Caco-2 (cell line): ENCODE data around the gene NUP205. TPM values are rescaled to one million over a fixed set of nuclear protein-coding genes. Genes with fewer than 3 reads are reported as not detected.

Experiments
- BruUV-seq: library from RNA; stranded (reverse); fragments of 400-500 nt; replicated peaks from 2 replicates; lab custom pipeline; 2021; lab: Mats Ljungman, UMichigan
- CTCF ChIA-PET: fragments of 300-600 bp; sonication (Branson Sonifier 250); formaldehyde crosslinking; loops from one replicate; lab custom pipeline; 2022; ENCODE audit warnings: antibody characterized with exemption; lab: Charles Lee
- POLR2A ChIA-PET: fragments of 300-600 bp; sonication (Branson Sonifier 250); formaldehyde crosslinking; loops from one replicate; lab custom pipeline; 2022; ENCODE audit warnings: antibody characterized with exemption; lab: Charles Lee
- DNase-seq, 2 experiments: peaks; one replicate each; pipeline versions ENCODE4 v3.0.0 to v3.0.0-alpha.2; 2020 to 2022
- H3K27me3 ChIP-seq: replicated peaks from 2 replicates; pipeline ENCODE4 v1.6.0; 2011; ENCODE audit warnings: low read length; ENCODE audit not compliant: control insufficient read depth, insufficient read depth
- H3K36me3 ChIP-seq: 2 replicates; pipeline ENCODE4 v1.5.1; 2011; ENCODE audit warnings: low read length; ENCODE audit not compliant: control insufficient read depth, insufficient read depth
- H3K4me1 ChIP-seq: fragments of 250-450 bp; sonication (Bioruptor Pico); 2 replicates; pipeline ENCODE4 v1.5.1; 2020; ENCODE audit warnings: mild to moderate bottlenecking
- H3K4me3 ChIP-seq: 2 replicates; pipeline ENCODE4 v1.5.1; 2011; ENCODE audit warnings: low read depth, mild to moderate bottlenecking, control low read depth, low read length
- H3K9me3 ChIP-seq: fragments of 250-450 bp; sonication (Bioruptor Pico); 2 replicates; pipeline ENCODE4 v1.5.1; 2020; ENCODE audit warnings: mild to moderate bottlenecking, moderate library complexity
- H3K27ac Mint-ChIP-seq: one replicate; pipeline ENCODE4 v1.8.0; 2022; ENCODE audit warnings: mixed read lengths; ENCODE audit not compliant: unreplicated experiment
- H3K27me3 Mint-ChIP-seq: one replicate; pipeline ENCODE4 v1.8.0; 2022; ENCODE audit warnings: mixed read lengths; ENCODE audit not compliant: insufficient read depth, unreplicated experiment
- H3K36me3 Mint-ChIP-seq: one replicate; pipeline ENCODE4 v1.8.0; 2022; ENCODE audit warnings: mild to moderate bottlenecking, mixed read lengths; ENCODE audit not compliant: insufficient read depth, unreplicated experiment
- H3K4me1 Mint-ChIP-seq: one replicate; pipeline ENCODE4 v1.8.0; 2022; ENCODE audit warnings: low read depth, mixed read lengths; ENCODE audit not compliant: unreplicated experiment
- H3K4me3 Mint-ChIP-seq: one replicate; pipeline ENCODE4 v1.8.0; 2022; ENCODE audit warnings: mild to moderate bottlenecking, moderate library complexity, mixed read lengths; ENCODE audit not compliant: unreplicated experiment
- H3K9me3 Mint-ChIP-seq: one replicate; pipeline ENCODE4 v1.8.0; 2022; ENCODE audit warnings: mixed read lengths; ENCODE audit not compliant: unreplicated experiment
- CTCF ChIP-seq, 2 experiments: fragments of 200-600 bp in 1 of 2; IDR thresholded peaks; 1 replicate in 1 of 2; 2 replicates in 1 of 2; pipeline versions ENCODE4 v1.5.1 to v1.8.0; 2011 to 2022; ENCODE audit warnings: antibody characterized with exemption in 1 of 2, control low read depth in 1 of 2, inconsistent platforms in 1 of 2, low read depth in 1 of 2, low read length in 1 of 2, mild to moderate bottlenecking in 1 of 2, moderate library complexity in 1 of 2; ENCODE audit not compliant: insufficient read depth in 1 of 2, severe bottlenecking in 1 of 2, unreplicated experiment in 1 of 2
- intact Hi-C: fragments of 100-400 bp; cut with micrococcal nuclease; formaldehyde crosslinking; loops from one replicate; pipeline ENCODE4 v1.10.0; 2022; ENCODE audit not compliant: unreplicated experiment
- total RNA-seq: library from RNA; stranded (reverse); gene quantifications from 2 replicates; pipeline ENCODE4 v1.2.3, GENCODE V29; 2022

NUP205 gene
- total RNA-seq, 1 experiment from 2014 or later = 115 TPM

GRCh38 chr7:135602304-135602703 lies 44.6 kb downstream of the NUP205 start:
- ChIA-PET POLR2A (no interaction called here), CTCF (interaction anchor here (0.6 kb wide), 1 partner anchor 42 kb away, joined by 7 read pairs; no protein-coding TSS in a partner anchor)
- Histone ChIP-seq H3K9me3 (no peaks in the 10 kb centered on the region), H3K4me1 (no peaks in the 10 kb centered on the region), H3K36me3 (no peaks in the 10 kb centered on the region; the same call in none of the 2 replicates), H3K27me3 (no peaks in the 10 kb centered on the region), H3K4me3 (no peak overlapping the region)
- intact Hi-C loops = no loop called here
- BruUV-seq = no TSS peak
- Mint-ChIP-seq H3K27ac (no peak overlapping the region), H3K27me3 (no peaks in the 10 kb centered on the region), H3K4me1 (no peaks in the 10 kb centered on the region), H3K9me3 (no peaks in the 10 kb centered on the region), H3K36me3 (peaks cover 81% of the 10 kb centered on the region), H3K4me3 (no peak overlapping the region)
- TF ChIP-seq CTCF (IDR thresholded peaks at IDR 0.05; ENCODE audit: insufficient read depth in 1 of 2, low read depth in 1 of 2, low read length in 1 of 2, severe bottlenecking in 1 of 2, unreplicated experiment in 1 of 2) = no peak
- no peak for DNase-seq

- intact Hi-C loops = no loop called here
- H3K4me3 ChIP-seq = no peak overlapping the region
Observed at GRCh38 chr7:135616136-135616535, 58.4 kb downstream of the NUP205 start.

GRCh38 chr7:135617781-135618180 lies 60.1 kb downstream of the NUP205 start:
- no peak overlapping the region for H3K4me3 ChIP-seq
- intact Hi-C loops = no loop called here
- POLR2A ChIA-PET = no interaction called here
- Mint-ChIP-seq H3K36me3 (peaks cover 61% of the 10 kb centered on the region), H3K27ac (no peak overlapping the region), H3K9me3 (no peaks in the 10 kb centered on the region), H3K4me1 (no peaks in the 10 kb centered on the region), H3K27me3 (no peaks in the 10 kb centered on the region), H3K4me3 (no peak overlapping the region)
- H3K36me3 ChIP-seq = peaks cover 2% of the 10 kb centered on the region; the same call in 1 of the 2 replicates
- BruUV-seq = no TSS peak
- no peaks in the 10 kb centered on the region for H3K4me1 ChIP-seq
- CTCF ChIA-PET = interaction anchor here (0.7 kb wide), 1 partner anchor 198 kb away, joined by 4 read pairs; no protein-coding TSS in a partner anchor
- TF ChIP-seq CTCF (IDR thresholded peaks at IDR 0.05; ENCODE audit: insufficient read depth in 1 of 2, low read depth in 1 of 2, low read length in 1 of 2, severe bottlenecking in 1 of 2, unreplicated experiment in 1 of 2) = no peak
- DNase-seq = no peak
- no peaks in the 10 kb centered on the region for H3K27me3 ChIP-seq
- H3K9me3 ChIP-seq = no peaks in the 10 kb centered on the region

More at GRCh38 chr7:135616136-135616535, 58.4 kb downstream of the NUP205 start:
- Mint-ChIP-seq H3K9me3 (no peaks in the 10 kb centered on the region), H3K4me1 (no peaks in the 10 kb centered on the region), H3K4me3 (no peak overlapping the region), H3K27me3 (no peaks in the 10 kb centered on the region), H3K27ac (no peak overlapping the region), H3K36me3 (peaks cover 62% of the 10 kb centered on the region)
- H3K27me3 ChIP-seq = no peaks in the 10 kb centered on the region
- CTCF ChIA-PET = no interaction called here
- TF ChIP-seq CTCF (IDR thresholded peaks at IDR 0.05; ENCODE audit: insufficient read depth in 1 of 2, low read depth in 1 of 2, low read length in 1 of 2, severe bottlenecking in 1 of 2, unreplicated experiment in 1 of 2) = no peak
- no peaks in the 10 kb centered on the region for H3K4me1 ChIP-seq
- no peaks in the 10 kb centered on the region for H3K9me3 ChIP-seq
- POLR2A ChIA-PET = no interaction called here
- peaks cover 2% of the 10 kb centered on the region; the same call in 1 of the 2 replicates for H3K36me3 ChIP-seq
- no peak for DNase-seq
- no TSS peak for BruUV-seq
